ENCODE data around the gene FERMT1.
"Not testable (repeated sequence)": the region's sequence is repeated elsewhere in the genome, so short reads cannot be mapped to it uniquely, and the experiment has no call there.

Gene FERMT1

GRCh38 chr20:6040958-6041807, 81.6 kb downstream of the FERMT1 start:
- DNase-seq (ENCODE audit: low read depth in 2 of 2, low spot score in 1 of 2): no peak

- DNase-seq (ENCODE audit: low read depth in 2 of 2, low spot score in 1 of 2): no peak
Measured at GRCh38 chr20:6040540-6040939, 82.3 kb downstream of the FERMT1 start.

- DNase-seq (ENCODE audit: low read depth in 2 of 2, low spot score in 1 of 2): no peak
Measured at GRCh38 chr20:6039766-6040165, 83.1 kb downstream of the FERMT1 start.

- DNase-seq (ENCODE audit: low read depth in 2 of 2, low spot score in 1 of 2): no peak
Measured at GRCh38 chr20:6038256-6038655, 84.6 kb downstream of the FERMT1 start.

- no peak for DNase-seq (ENCODE audit: low read depth in 2 of 2, low spot score in 1 of 2)
Measured at GRCh38 chr20:6037082-6037481, 85.7 kb downstream of the FERMT1 start.

GRCh38 chr20:6036213-6036612, 86.6 kb downstream of the FERMT1 start:
- DNase-seq (ENCODE audit: low read depth in 2 of 2, low spot score in 1 of 2): no peak

GRCh38 chr20:6034134-6034969, 88.5 kb downstream of the FERMT1 start:
- no peak for DNase-seq (ENCODE audit: low read depth in 2 of 2, low spot score in 1 of 2)

- not testable (repeated sequence) for DNase-seq (ENCODE audit: low read depth in 2 of 2, low spot score in 1 of 2)
Measured at GRCh38 chr20:6032907-6033306, 89.9 kb downstream of the FERMT1 start.

GRCh38 chr20:6030453-6031080, 92.3 kb downstream of the FERMT1 start:
- DNase-seq (ENCODE audit: low read depth in 2 of 2, low spot score in 1 of 2): no peak

- DNase-seq (ENCODE audit: low read depth in 2 of 2, low spot score in 1 of 2): no peak
Measured at GRCh38 chr20:6029538-6029937, 93.3 kb downstream of the FERMT1 start.

GRCh38 chr20:6028818-6029217, 94.0 kb downstream of the FERMT1 start:
- no peak for DNase-seq (ENCODE audit: low read depth in 2 of 2, low spot score in 1 of 2)

- no peak for DNase-seq (ENCODE audit: low read depth in 2 of 2, low spot score in 1 of 2)
Measured at GRCh38 chr20:6026051-6026450, 96.8 kb downstream of the FERMT1 start.

Data from stimulated activated CD8-positive, alpha-beta memory T cell treated with anti-CD3 and anti-CD28 coated beads, Interleukin-4, amount 100 ng/mL, for 4 hours (primary cell).